Gastroesophageal sphincter (tissue), 4 donors: ENCODE data around the gene EMILIN2. TPM values are rescaled to one million over a fixed set of nuclear protein-coding genes. Genes with fewer than 3 reads are reported as not detected.

ENCODE experiments used
- ATAC-seq: fragments of 150-250 bp; one replicate; pipeline ENCODE4 v1.9.1; 2016; ENCODE audit warnings: mild to moderate bottlenecking, moderate library complexity
- H3K27ac ChIP-seq, 4 donors: fragments of 200-600 bp; sonication (generic) in 3 of 4; 1 replicate in 3 of 4; 2 replicates in 1 of 4; pipeline ENCODE4 v1.5.1; 2016 to 2019
- H3K27me3 ChIP-seq: fragments of 200-600 bp; sonication (generic); one replicate; pipeline ENCODE4 v1.5.1; 2019
- H3K36me3 ChIP-seq, 2 donors: fragments of 200-600 bp; sonication (generic); one replicate each; pipeline ENCODE4 v1.5.1; 2019; ENCODE audit warnings: control low read depth in 1 of 2
- H3K4me1 ChIP-seq, 3 donors: fragments of 200-600 bp; sonication (generic); 1 replicate in 2 of 3; 2 replicates in 1 of 3; pipeline ENCODE4 v1.5.1; 2016 to 2019; ENCODE audit warnings: control low read depth in 2 of 3
- H3K4me3 ChIP-seq, 2 donors: fragments of 200-600 bp; sonication (generic); one replicate each; pipeline ENCODE4 v1.5.1; 2019; ENCODE audit warnings: mild to moderate bottlenecking in 1 of 2, moderate library complexity in 1 of 2
- H3K9me3 ChIP-seq, 3 donors: fragments of 200-600 bp; sonication (generic); one replicate each; pipeline ENCODE4 v1.5.1; 2017 to 2019; ENCODE audit warnings: control low read depth in 2 of 3
- EP300 ChIP-seq: sonication (generic); formaldehyde crosslinking; IDR thresholded peaks from one replicate; pipeline ENCODE4 v1.6.1; 2017; ENCODE audit warnings: antibody characterized with exemption, mild to moderate bottlenecking
- POLR2A ChIP-seq, 2 donors: fragments of 450-650 bp; IDR thresholded peaks; one replicate each; pipeline ENCODE4 v1.6.1; 2017; ENCODE audit warnings: antibody characterized with exemption in 2 of 2, mild to moderate bottlenecking in 2 of 2, moderate library complexity in 1 of 2
- POLR2AphosphoS5 ChIP-seq: sonication (generic); formaldehyde crosslinking; IDR thresholded peaks from one replicate; pipeline ENCODE4 v1.6.1; 2017; ENCODE audit warnings: antibody characterized with exemption
- WGBS, 2 donors: methylation state at CpG; one replicate each; pipeline ENCODE4 v1.1.5; 2018; ENCODE audit warnings: low coverage in 1 of 2; 5-methylcytosine and 5-hydroxymethylcytosine counted together
- total RNA-seq, 4 donors: library from RNA; depleted of rRNA; stranded (reverse); fragments of >200 nt; gene quantifications; one replicate each; pipeline ENCODE4 v1.1.0, GENCODE V29; 2016
- TF ChIP-seq, protein P1 (sequence below), 4 experiments: fragments of 200-600 bp in 2 of 4; fragments of 450-650 bp in 2 of 4; sonication (generic) in 1 of 4; IDR thresholded peaks; one replicate each; pipeline ENCODE4 v1.5.1; 2017 to 2019; ENCODE audit warnings: antibody characterized with exemption in 4 of 4, mild to moderate bottlenecking in 2 of 4, moderate library complexity in 2 of 4

EMILIN2 gene
- total RNA-seq, 4 donors from 2014 or later: 11.2 to 20.9 (median 17.0) TPM

DNA sequence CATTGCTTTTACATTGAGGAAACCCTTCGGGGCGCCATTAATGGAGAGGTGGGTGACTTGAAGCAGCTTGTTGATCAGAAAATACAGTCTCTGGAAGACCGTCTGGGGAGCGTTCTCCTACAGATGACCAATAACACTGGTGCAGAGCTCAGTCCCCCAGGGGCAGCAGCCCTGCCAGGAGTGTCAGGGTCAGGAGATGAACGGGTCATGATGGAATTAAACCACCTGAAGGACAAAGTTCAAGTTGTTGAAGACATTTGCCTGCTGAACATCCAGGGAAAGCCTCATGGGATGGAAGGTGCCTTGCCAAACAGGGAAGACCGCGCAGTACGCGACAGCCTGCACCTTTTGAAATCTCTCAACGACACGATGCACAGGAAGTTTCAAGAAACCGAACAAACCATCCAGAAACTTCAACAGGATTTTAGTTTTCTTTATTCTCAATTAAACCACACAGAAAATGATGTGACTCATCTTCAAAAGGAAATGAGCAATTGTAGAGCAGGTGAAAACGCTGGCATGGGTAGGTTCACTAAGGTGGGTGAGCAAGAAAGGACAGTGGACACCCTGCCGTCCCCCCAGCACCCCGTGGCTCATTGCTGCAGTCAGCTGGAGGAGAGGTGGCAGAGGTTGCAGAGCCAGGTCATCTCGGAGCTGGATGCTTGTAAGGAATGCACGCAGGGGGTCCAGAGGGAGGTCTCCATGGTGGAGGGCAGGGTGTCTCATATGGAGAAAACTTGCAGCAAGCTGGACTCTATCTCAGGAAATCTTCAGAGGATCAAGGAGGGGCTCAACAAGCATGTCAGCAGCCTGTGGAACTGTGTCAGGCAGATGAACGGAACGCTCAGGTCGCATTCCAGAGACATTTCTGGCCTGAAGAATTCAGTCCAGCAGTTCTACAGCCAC is 45.0 kb downstream of the EMILIN2 start:
- TF ChIP-seq POLR2AphosphoS5 (no peak), EP300 (no peak), POLR2A (IDR thresholded peaks at IDR 0.05) (no peak)
- TF ChIP-seq, protein P1, sequence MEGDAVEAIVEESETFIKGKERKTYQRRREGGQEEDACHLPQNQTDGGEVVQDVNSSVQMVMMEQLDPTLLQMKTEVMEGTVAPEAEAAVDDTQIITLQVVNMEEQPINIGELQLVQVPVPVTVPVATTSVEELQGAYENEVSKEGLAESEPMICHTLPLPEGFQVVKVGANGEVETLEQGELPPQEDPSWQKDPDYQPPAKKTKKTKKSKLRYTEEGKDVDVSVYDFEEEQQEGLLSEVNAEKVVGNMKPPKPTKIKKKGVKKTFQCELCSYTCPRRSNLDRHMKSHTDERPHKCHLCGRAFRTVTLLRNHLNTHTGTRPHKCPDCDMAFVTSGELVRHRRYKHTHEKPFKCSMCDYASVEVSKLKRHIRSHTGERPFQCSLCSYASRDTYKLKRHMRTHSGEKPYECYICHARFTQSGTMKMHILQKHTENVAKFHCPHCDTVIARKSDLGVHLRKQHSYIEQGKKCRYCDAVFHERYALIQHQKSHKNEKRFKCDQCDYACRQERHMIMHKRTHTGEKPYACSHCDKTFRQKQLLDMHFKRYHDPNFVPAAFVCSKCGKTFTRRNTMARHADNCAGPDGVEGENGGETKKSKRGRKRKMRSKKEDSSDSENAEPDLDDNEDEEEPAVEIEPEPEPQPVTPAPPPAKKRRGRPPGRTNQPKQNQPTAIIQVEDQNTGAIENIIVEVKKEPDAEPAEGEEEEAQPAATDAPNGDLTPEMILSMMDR (IDR thresholded peaks at IDR 0.05): no peak
- WGBS, 2 donors: 82 to 83% methylated on average over 14 to 20 of the region's 20 CpGs
- no peaks in the 10 kb centered on the region for H3K36me3 ChIP-seq

DNA sequence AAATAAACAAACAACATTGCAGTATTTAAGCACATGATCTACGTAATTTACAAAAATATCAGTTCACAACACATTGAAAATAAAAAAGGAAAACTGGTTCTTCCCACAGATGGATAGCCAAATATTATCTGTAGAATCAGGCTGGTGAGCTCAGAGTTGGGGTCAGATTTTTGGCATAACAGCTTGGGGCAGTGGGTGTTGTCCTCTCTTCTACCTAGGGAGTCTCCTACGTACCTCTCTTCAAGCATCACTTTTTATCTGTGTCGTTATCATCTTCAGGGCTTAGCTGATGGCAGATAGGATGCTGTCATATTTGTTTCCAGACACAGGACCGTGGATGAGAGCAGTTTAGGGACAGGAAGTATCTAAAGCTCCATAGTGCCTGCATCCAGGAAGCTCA is 46.2 kb downstream of the EMILIN2 start:
- Histone ChIP-seq H3K36me3 (no peaks in the 10 kb centered on the region), H3K27me3 (no peaks in the 10 kb centered on the region), H3K4me1 (peaks cover 0 to 5% (median 0%) of the 10 kb centered on the region in 3 donors), H3K27ac (no peak overlapping the region), H3K9me3 (no peaks in the 10 kb centered on the region), H3K4me3 (no peak overlapping the region)
- TF ChIP-seq, protein P1 (IDR thresholded peaks at IDR 0.05): no peak
- TF ChIP-seq POLR2AphosphoS5 (no peak), EP300 (no peak), POLR2A (IDR thresholded peaks at IDR 0.05) (no peak)
- 81 to 97% methylated on average over 3 to 4 of the region's 4 CpGs for WGBS, 2 donors
- no peak for ATAC-seq

More for the DNA sequence above, 45.0 kb downstream of the EMILIN2 start:
- Histone ChIP-seq H3K9me3 (no peaks in the 10 kb centered on the region), H3K4me3 (no peak overlapping the region), H3K27me3 (no peaks in the 10 kb centered on the region), H3K27ac (no peak overlapping the region), H3K4me1 (no peaks in the 10 kb centered on the region)
- no peak for ATAC-seq

DNA sequence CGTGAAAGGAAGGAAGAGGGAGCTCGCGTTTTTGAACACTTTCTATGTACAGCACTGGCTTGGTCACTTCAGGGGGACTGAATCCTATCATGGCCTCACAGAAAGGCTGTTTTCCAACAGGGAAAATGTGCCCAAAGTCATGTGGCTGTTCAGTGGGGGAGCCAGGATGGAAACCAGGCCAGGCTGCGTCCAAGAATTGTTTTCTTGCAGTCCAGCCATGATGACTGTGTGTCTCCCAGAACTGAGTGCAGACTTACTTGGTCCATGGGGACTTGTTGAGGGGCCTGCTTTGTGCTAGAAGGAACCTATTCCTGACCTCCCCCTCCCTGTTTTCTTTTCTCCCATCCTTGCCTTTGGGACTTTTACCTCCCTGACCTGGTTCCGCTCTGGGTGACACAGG is 46.9 kb downstream of the EMILIN2 start:
- Histone ChIP-seq H3K27me3 (no peaks in the 10 kb centered on the region), H3K4me3 (no peak overlapping the region), H3K4me1 (peaks cover 0 to 8% (median 0%) of the 10 kb centered on the region in 3 donors), H3K27ac (no peak overlapping the region), H3K9me3 (no peaks in the 10 kb centered on the region), H3K36me3 (no peaks in the 10 kb centered on the region)
- WGBS, 2 donors: 89 to 100% methylated on average over 1 to 4 of the region's 5 CpGs
- no peak for ATAC-seq
- no peak for TF ChIP-seq POLR2A (IDR thresholded peaks at IDR 0.05)
- TF ChIP-seq, protein P1 (IDR thresholded peaks at IDR 0.05): no peak
- TF ChIP-seq EP300: no peak

- TF ChIP-seq POLR2AphosphoS5 (no peak), POLR2A (IDR thresholded peaks at IDR 0.05) (no peak), EP300 (no peak)
- TF ChIP-seq, protein P1 (IDR thresholded peaks at IDR 0.05): no peak
- H3K4me3 ChIP-seq: no peak overlapping the region
- H3K4me1 ChIP-seq: peaks cover 0 to 8% (median 0%) of the 10 kb centered on the region in 3 donors
- no peaks in the 10 kb centered on the region for H3K27me3 ChIP-seq
- no peaks in the 10 kb centered on the region for H3K9me3 ChIP-seq
- WGBS, 2 donors: 92 to 99% methylated on average over 5 to 6 of the region's 11 CpGs
- ATAC-seq: no peak
- H3K27ac ChIP-seq: no peak overlapping the region
- H3K36me3 ChIP-seq: no peaks in the 10 kb centered on the region
These were observed 47.5 kb downstream of the EMILIN2 start for GRCh38 chr18:2894131-2894840.
